ENCODE measurements around the gene CCDC33.

Gene CCDC33

DNA sequence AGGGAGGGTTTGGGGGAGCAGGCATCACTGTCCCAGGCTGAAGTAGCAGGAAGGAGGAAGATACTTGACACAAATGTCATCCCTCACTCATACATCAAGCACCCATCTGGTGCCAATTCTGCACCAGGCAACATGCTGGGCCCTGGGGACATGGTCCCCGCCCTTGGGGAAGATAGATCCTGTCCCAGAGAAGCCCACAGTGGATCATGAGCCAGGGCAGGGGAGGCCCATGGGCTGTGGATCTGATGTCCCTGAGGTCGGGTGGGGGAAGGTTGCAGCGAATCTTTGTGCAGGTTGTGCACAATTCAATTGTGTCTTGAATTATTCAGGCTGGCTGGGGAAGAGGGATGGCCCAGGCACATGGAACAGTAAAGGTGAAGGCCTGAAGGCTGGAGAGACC lies 6.4 kb upstream of the CCDC33 start:
- no peak for DNase-seq (ENCODE audit: low read depth, low spot score)

DNA sequence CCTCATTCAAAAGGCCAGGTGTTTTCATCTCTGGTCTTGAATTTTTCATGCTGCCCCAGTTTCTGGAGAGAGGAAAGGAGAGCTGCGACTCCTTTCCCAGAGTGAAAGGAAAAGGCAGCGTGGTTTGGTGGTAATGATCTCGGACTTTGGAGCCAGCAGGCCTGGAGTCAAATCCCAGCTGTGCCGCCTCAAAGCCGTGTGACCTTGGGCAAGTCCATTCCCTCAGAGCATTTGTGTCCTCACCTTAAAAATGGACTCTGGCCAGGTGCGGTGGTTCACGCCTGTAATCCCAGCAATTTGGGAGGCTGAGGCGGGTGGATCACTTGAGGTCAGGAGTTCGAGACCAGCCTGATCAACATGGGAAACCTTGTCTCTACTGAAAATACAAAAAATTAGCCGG lies 4.7 kb upstream of the CCDC33 start:
- DNase-seq (ENCODE audit: low read depth, low spot score) = no peak

DNA sequence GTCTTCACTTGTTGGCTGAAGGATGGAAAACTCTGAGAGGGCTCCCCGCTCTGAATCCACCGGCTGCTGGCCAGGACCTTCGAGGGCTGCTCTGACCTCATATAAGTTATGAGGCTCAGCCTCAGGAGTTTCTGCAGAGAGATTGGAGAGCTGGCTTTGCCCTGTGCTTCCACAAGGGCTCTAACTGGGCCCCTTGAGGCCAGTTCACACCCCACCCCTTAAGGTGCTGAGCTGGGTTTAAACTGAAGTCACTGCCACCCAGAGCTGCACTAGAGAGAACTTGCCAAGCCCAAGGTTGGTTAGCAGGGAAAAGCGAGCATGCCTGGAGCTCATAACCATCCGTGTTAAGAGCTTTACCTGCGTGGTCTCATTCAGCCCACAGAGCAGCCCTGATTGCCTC lies 2.8 kb upstream of the CCDC33 start:
- DNase-seq (ENCODE audit: low read depth, low spot score) = no peak

- DNase-seq (ENCODE audit: low read depth, low spot score) = no peak
Measured at GRCh38 chr15:74233851-74234597, 2.1 kb upstream of the CCDC33 start.

DNA sequence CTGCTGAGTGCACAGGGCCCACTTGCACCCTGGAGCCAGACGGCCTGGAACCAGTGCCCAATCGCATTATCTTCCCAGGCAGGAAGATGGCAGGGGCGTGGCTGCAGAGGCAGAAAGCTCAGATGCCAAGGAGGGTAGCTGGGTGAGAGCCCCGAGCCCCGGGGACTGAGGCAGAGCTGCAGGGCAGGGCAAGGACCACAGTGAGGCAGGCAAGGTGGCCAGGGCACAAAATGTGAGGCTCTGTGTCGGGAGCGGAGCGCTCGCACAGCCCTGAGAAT lies 1.6 kb upstream of the CCDC33 start:
- DNase-seq (ENCODE audit: low read depth, low spot score) = no peak

DNA sequence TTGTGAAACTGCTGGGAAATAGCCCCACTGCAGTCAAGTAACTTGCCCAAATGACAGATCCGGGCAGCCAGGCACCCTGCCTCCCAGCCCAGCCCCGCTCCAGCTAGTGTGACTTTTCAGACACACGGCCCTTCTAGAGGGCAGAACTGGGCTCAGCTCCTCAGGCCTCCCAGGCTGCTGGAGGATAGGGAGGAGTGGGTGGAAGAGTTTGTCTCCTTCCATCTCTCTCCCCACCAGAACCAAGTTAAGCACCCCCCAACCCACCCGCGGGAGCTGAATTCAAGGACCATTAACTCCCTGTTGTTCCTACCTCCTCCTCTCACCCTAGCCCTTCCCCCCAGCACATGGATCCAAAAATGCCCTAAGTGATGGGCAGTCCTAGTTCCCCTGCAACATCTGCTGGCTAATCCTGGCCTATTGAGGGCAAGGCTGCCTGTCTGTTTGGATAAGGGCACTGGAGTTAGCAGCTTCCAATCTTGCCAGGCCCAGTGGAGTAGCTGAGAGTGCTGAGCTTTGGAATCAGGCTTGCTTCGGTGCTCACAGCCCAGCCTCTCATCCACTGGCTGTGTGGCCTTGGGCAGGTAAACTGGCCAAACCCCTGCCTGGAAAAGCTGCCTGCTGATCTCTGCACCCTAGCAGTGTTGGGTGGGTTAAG lies 3.1 kb downstream of the CCDC33 start:
- no peak for DNase-seq (ENCODE audit: low read depth, low spot score)

DNA sequence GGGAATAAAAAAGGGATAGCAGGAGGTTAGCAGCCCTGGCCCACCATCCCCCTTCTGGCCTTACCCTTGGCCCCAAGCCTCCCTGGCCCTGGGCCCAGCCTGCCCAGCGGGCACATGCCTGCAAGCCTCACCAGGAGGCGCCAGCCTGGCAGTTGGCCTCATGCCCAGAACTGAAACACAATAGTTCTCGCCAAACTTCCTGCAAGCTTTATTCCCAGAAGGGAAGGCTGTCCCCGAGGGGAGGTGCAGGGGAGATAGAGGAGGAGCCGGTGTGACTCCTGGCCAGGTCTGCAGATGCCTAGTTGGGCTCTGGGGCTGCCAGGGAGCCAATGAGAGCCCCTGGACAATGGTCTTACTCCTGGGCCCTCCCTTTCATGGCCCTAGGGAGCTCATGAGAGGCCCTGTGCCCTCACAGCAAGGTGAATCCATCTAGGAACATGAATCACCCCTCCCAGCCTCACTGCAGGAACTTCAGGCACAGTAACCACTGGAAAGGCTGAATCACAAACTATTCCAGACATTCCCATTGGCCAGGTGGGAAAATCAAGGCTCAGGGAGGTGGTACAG lies 4.0 kb downstream of the CCDC33 start:
- DNase-seq (ENCODE audit: low read depth, low spot score) = no peak

- DNase-seq (ENCODE audit: low read depth, low spot score) = no peak
Measured at GRCh38 chr15:74240897-74241614, 4.9 kb downstream of the CCDC33 start.

- no peak for DNase-seq (ENCODE audit: low read depth, low spot score)
Measured at GRCh38 chr15:74242441-74243185, 6.5 kb downstream of the CCDC33 start.

GRCh38 chr15:74243431-74243830 lies 7.3 kb downstream of the CCDC33 start:
- no peak for DNase-seq (ENCODE audit: low read depth, low spot score)

DNA sequence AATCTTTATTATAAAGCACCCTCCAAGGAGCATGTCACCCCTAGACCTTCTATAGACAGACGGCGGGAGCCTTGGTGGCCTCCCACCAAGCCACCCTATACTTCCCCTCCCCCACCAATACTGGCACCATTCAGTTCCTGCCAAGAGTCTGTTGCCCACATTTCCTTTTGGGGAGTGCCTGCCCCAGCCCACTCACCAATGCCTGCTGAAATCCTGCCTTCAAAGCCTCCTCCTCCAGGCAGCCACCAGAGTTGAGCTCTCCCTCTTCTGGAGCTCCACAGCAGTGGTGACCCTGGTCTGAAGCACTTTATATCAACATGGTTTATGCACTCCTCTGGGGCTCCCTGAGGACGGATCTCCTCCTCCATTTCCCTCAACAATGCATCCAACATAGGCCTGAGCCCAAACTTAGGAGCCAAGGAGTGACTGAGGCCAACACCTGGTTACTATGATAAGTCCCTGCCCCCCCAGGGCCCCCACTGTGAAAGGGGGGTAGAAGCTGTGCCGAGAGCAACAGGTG lies 8.8 kb downstream of the CCDC33 start:
- no peak for DNase-seq (ENCODE audit: low read depth, low spot score)

DNA sequence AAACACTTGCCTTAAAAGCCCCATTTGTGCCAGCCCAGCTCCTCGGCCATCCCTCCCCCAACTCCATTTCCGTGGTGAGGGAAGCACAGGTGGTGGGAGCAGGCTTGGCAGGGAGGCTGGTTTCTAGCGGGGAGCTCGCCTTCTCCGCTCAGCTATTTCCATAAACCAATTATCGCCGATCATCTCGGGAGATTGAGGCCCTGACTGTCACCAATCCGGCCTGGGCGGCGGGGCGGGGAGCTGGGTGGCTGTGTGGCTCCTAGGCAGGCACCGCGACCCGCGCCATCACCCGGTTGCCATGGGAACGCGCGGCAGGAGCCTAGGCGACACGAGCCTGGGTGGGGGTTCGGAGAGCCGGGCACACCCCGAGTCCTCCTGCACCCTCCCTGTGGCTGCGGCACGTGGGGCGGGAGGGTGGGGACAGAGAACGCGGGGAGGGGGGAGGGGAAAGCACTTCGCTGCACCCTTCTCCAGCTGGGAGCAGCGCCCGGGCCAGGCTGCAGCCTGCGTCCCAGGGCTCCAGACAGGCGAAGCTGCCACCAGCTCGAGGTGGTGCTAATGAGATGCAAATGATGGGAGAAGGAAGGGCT lies 9.3 kb downstream of the CCDC33 start:
- no peak for DNase-seq (ENCODE audit: low read depth, low spot score)

- DNase-seq (ENCODE audit: low read depth, low spot score) = no peak
Measured at GRCh38 chr15:74250266-74250665, 14.1 kb downstream of the CCDC33 start.

DNA sequence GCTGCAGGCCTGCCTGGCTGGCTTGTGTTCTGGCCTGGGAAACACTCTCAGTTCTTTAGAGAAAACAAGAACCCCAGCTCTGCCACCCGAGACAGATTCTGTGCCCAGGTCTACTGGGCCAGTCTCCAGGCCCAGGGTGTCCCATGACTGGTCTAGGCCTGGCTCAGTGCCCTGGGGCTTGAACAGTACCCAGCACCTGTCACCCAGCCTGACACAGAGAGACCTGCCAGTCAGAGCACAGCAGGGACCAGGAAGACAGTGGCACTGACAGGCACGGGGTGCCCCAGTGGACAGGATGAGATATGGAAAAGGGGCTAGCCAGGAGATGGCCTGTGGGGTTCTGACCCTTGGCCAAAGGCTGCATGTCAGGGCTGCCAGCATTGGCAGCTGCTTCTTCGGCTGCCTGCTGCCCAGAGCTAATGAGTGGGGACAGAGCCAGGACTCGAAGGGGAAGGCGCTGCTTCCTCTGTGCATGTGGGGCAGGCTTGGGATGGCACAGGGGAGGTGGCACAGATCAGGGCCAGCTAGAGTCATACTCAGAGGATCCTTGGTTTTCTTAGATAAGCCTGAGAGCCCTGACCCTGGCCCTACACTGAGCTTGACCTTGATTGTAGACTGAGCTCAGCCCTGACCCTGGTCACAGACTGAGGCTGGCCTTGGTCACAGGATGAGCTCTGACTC lies 15.1 kb downstream of the CCDC33 start:
- no peak for DNase-seq (ENCODE audit: low read depth, low spot score)

DNA sequence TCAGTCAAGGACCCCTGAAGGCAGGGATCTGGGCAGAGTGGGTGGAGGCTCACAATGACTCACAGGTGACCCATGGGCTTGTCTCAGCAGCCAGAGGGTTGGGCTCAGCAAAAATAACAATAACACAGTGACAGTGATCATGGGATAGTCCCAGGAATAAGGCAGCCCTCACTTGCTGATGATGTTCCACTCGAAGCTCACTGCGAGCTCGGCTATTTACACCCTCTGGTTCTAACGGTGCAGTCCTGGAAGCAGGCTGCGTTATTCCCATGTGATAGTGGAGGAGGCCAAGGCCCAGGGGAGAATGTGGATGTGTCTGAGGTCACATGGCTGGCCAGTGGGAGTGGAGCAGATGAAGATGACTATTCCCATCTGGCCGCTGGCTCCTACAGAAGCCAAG lies 16.2 kb downstream of the CCDC33 start:
- no peak for DNase-seq (ENCODE audit: low read depth, low spot score)

DNA sequence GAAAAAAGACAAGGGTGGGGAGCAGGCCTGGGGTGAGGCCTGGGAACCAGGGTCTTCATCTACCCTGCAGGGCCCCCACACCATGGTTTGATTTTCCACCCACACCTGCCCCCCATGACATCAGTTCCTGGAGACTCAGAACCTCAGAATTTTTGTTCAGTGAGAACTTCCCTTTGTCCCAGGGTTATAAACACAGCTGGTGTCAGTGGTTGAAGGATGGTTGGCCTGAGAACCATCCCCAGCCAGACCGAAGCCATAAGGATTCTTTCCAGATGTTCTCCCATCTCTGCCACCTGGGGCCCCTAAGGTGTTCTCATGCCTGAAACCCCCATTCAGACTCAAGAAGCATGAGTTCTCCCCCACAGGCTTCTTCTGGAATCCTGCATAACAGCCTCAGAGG lies 16.6 kb downstream of the CCDC33 start:
- no peak for DNase-seq (ENCODE audit: low read depth, low spot score)

DNA sequence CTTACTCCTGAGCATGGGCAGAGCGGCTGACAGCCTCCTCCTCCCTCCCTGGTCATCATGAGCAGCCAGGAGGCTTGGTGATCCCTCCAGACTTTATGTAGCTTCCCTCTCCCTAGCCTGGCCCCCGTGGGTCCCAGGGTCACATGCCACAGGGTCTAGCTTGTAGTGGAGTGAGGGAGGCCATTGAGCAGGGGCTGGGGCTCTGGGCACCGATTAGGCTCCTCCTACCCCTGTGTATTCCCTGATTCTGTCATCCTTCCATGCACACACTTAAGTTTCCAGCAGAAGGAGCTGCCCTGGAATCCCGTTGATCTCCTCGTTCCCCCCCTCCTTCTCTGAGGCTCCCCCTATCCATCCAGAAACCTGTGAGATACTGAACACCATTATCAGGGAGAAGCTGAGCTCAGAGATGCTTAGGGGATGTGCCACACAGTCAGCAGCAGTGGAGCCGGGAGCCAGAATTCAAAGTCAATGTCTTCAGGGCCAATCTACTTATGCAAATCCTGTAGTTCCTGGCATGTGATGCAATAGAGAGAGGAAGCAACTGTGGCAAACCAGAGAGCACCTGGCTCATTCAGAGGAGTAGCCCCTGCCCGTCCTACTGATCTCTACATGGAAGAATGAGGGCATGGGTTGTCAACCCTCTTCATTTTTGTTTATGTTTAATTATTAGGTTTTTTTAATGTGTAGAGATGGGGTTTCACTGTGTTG lies 17.2 kb downstream of the CCDC33 start:
- no peak for DNase-seq (ENCODE audit: low read depth, low spot score)

DNA sequence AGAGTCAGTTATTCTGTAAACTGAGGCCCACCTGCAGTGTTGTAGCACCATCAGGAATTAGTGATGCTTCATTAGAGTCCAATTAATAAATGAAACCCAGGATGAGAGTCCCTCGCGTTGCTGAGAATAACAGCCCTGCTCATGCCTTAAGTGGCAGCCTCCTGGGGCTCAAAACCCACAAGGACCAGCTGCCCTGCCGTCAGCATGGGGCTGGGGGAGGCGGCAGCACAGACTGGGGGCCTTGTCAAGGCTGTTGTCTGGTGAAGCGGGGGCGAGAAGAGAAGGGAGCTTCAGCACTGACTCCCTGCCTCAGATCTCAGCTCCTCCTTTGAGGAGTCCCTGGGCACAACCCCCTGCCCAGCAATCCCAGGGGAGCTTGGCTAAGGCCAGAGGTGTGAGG lies 21.0 kb downstream of the CCDC33 start:
- DNase-seq (ENCODE audit: low read depth, low spot score) = no peak

DNA sequence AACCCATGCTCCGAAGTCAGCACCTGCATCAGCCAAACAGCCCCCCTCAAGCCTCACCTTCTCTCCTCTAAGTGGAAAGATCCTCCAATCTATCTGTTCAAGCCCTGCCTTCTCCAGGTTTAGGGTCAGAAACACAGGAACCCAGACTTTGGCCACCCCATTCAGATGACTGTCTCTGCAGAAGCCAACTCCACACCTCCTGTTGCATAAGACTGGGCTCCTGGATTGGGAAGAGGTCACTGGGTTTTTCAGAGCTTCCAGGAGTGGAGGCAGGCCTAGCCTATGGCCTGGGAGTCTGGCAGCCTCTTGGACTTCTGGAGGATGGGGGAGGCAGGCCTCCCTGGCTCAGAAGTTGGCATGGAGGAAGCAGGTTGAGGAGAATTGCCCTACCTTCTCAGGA lies 21.5 kb downstream of the CCDC33 start:
- DNase-seq (ENCODE audit: low read depth, low spot score) = no peak
